ENCODE measurements around the gene ALS2CL.

ALS2CL gene

DNA sequence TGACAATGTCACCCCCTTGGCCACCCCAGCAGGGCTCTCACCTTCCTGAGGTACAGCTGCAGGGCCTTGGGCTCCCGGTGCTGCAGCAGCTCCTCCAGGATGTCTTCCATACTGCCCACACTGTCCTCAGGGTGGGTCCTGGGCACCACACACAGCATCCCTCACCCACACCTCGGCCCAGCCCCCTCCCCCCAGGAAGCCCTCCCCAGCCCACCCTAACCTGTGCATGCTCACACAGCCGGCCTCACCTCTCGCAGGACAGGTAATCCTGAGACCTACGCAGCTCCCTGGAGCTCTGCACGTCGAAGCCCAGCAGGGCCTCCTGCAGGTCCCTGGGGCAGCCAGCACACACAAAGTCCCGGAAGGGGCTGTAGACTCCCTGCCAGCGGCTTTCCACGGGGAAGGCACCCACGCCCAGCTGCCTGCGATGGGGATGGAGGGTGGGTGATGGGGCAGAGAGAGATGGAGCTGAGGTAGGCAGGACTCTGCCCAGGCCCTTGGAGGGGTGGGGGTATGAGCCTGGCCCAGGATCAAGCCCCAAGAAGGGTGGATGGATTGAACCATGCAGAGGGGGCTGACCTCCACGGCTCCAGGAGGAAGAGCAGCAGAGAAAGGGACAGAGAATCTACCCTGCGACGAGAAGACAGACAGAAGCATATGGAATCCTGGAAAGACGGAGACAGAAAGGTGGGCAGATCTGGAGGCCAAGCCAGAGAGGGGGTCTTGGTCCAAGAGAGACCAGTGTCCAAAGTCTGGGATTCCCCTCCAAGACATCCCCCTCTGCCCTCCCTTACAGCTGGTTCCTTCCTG is 16.7 kb downstream of the ALS2CL start:
- no peak overlapping the region for H3K4me3 ChIP-seq (ENCODE audit: low read depth, low read length)
- no peak for DNase-seq (ENCODE audit: low read depth)

DNA sequence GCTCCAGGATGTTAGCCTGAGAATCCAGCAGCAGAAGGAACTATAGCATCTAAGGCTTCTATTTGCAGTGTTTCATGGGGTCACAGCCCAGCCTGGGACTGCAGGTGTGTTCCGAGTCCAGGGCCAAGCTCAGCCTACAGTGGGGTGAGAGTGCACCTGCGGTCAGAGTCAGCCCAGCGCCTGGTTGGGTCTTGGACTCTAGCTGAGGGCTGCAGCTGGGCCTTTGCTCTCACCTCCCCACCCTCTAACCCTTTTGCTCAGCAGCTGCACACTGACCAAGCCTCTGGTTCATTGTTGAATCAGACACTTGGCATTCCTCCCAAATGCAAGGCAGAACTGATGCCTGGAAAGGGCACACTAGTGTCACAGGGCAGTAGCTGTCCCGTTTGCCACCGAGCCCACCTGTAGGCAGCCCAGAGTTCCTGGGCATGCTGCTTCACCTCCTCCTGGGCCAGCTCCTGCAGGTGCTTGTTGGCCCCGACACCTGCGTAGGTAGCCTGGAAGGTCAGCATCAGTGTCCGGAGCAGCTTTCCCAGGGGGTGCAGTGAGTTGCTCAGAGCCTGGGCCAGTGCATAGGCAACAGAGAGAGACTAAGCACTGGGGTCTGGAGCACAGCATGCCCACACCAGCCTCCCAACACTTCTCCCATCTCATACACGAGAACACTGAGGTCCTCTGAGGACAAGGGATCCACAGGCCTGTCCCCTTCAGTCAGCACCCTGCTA is 17.5 kb downstream of the ALS2CL start:
- H3K4me3 ChIP-seq (ENCODE audit: low read depth, low read length), result no peak overlapping the region
- TF ChIP-seq, protein P1, sequence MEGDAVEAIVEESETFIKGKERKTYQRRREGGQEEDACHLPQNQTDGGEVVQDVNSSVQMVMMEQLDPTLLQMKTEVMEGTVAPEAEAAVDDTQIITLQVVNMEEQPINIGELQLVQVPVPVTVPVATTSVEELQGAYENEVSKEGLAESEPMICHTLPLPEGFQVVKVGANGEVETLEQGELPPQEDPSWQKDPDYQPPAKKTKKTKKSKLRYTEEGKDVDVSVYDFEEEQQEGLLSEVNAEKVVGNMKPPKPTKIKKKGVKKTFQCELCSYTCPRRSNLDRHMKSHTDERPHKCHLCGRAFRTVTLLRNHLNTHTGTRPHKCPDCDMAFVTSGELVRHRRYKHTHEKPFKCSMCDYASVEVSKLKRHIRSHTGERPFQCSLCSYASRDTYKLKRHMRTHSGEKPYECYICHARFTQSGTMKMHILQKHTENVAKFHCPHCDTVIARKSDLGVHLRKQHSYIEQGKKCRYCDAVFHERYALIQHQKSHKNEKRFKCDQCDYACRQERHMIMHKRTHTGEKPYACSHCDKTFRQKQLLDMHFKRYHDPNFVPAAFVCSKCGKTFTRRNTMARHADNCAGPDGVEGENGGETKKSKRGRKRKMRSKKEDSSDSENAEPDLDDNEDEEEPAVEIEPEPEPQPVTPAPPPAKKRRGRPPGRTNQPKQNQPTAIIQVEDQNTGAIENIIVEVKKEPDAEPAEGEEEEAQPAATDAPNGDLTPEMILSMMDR (IDR thresholded peaks at IDR 0.05; ENCODE audit: control insufficient read depth, extremely low read depth, insufficient read depth), result no peak
- no peak for DNase-seq (ENCODE audit: low read depth)

More for the DNA sequence above, 16.7 kb downstream of the ALS2CL start:
- TF ChIP-seq, protein P1 (IDR thresholded peaks at IDR 0.05; ENCODE audit: control insufficient read depth, extremely low read depth, insufficient read depth), result no peak

DNA sequence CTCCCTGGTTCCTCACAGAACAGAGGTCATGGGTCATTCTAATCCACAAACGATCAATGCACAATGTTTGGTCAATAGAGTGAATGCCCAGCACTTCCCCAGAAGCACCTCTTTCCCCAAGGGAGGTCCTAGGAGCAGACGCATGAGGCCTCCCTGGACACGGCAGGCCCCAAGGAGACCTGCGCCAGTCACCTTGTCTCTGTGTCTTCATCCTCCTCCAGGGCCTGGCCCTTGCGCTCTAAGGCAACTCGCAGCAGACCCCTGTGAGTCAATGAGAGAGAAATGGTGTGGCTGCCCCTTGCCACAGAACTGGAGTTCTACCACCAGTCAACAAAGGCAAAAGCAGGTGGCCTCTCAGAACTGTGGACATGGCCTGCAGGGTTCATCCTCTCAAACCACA is 18.1 kb downstream of the ALS2CL start:
- no peak overlapping the region for H3K4me3 ChIP-seq (ENCODE audit: low read depth, low read length)
- DNase-seq (ENCODE audit: low read depth), result no peak
- TF ChIP-seq, protein P1 (IDR thresholded peaks at IDR 0.05; ENCODE audit: control insufficient read depth, extremely low read depth, insufficient read depth), result no peak

DNA sequence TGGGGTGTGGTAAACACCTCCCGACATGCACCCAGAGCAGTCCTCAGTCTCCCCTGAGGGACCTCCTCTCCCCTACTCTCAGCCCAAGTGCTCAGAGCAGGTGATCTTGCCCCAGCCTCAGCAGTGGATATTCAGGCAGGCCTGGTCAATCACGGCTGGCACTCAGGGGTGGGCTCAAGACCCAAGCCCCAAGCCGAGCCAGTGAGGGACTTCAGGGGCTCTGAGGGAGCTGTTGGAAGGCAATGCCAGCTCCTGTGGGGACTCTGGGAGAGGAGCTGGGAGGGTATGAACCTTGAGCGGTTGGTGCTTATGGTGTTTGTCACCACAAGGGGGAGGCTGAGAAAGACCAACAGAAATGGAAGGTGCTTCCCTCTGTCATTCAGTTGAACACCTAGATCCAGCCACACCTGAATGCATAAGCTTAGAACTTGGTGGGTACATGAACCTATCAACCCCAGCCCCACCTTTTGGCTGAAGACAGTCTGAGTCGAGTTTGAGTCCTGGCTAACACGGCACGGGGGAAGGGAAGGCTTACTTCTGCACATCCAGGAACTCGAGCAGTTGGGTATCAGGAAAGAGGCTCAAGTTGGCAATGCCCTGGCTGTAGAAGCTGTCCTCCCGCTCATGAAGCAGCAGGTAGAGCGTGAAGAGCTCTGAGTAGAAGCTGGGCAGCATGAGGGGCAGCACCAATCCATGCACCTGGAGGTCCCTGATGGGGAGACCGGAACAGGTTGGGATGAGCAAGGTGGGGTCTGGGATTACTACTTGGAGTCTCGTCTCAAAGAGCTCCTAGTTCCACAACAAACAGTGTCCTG is 19.2 kb downstream of the ALS2CL start:
- TF ChIP-seq, protein P1 (IDR thresholded peaks at IDR 0.05; ENCODE audit: control insufficient read depth, extremely low read depth, insufficient read depth), result peak; percentile 7; the same call in 1 of the 2 replicates
- H3K4me3 ChIP-seq (ENCODE audit: low read depth, low read length), result no peak overlapping the region
- no peak for DNase-seq (ENCODE audit: low read depth)

DNA sequence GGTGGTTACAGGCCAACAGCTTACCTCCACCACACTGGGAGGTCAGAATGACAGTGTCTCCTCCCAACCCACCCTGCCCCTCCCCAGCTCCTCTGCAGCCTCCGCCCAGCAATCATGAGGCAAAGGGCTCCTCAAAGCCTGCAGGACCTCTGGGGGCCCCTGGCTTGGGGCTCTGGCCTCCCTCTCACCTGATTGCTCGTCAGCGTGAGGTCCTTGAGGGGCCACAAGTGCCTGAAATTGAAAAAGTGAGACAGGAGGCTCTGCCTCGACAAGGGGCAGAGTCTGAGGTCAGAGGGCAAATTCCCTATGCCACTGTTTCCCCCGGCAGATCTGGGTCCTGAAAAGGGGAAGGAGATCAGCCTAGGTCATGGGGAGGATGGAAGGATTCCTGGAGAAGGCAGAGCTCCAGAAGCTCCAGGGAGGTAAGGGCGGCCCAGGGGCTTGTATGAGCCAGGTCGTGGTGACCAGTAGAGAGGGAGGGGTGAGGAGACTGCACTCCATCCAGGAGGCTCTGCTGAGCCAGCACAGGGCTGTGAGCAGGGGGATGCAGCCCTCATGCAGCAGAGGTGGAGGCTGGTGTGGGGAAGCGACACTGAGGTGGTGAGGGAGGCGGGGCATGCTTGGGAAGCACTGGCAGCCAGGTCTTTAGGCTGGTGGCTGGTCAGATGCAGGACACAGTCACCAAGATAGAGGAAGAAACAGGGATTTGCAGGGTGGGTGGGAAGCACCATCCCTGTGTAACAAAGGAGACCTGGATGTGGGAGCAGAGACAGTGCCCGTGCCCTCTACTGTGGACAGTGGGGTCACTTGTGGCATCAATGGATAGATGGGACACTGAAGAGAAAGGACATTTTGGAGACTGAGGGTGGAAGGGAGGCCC is 20.1 kb downstream of the ALS2CL start:
- TF ChIP-seq, protein P1 (IDR thresholded peaks at IDR 0.05; ENCODE audit: control insufficient read depth, extremely low read depth, insufficient read depth), result no peak
- no peak for DNase-seq (ENCODE audit: low read depth)
- no peak overlapping the region for H3K4me3 ChIP-seq (ENCODE audit: low read depth, low read length)

DNA sequence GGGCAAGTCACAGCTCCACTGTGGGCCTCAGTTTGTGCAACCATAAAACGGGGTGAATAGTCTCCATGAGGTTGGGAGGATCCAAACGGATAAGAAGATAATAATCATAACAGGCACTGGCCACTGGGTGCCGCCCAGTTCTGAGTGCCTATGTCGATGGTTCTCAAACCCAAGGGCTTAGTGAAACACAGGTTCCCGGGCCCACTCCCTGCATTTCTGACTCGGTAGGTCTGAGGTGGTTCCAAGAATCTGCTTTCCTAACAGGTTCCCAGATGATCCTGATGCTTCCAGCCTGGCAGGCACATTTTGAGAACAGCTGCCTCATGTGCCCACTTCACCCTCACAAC is 21.2 kb downstream of the ALS2CL start:
- DNase-seq (ENCODE audit: low read depth), result no peak
- TF ChIP-seq, protein P1 (IDR thresholded peaks at IDR 0.05; ENCODE audit: control insufficient read depth, extremely low read depth, insufficient read depth), result no peak
- H3K4me3 ChIP-seq (ENCODE audit: low read depth, low read length), result no peak overlapping the region

Measured in LNCaP clone FGC (cell line).